ENCODE data around the gene ADAT3. TPM values are rescaled to one million over a fixed set of nuclear protein-coding genes. Genes with fewer than 3 reads are reported as not detected.

The ADAT3 gene
- total RNA-seq, 1 donor from 2014 or later, result 5.7 TPM

DNA sequence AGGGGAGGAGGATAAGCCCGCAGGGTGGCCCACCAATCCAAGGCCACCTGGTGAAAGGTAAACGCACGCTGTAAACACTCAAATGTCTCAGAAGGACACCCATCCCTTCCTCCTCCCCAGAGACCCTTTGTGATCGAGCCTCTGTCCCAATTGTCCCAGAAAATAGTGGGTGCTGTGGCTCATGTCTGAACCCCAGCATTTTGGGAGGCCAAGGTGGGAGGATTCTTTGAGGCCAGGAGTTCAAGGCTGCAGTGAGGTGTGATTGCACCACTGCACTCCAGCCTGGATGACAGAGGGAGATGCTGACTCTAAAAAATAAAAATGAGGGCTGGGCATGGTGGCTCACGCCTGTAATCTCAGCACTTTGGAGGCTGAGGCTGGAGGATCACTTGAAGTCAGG lies 16.8 kb upstream of the ADAT3 start:
- Histone ChIP-seq H3K9ac (ENCODE audit: low read length) (no peak overlapping the region), H4K20me1 (ENCODE audit: insufficient read depth, low read length) (peaks cover 16% of the 10 kb centered on the region), H2AFZ (ENCODE audit: low read depth, low read length) (no peak overlapping the region), H3K4me2 (ENCODE audit: low read length) (no peak overlapping the region), H3K4me3 (ENCODE audit: insufficient read depth, low read depth, low read length) (no peak overlapping the region), H3K27me3 (ENCODE audit: insufficient read depth, low read length) (no peaks in the 10 kb centered on the region), H3K4me1 (ENCODE audit: insufficient read depth, low read length) (peaks cover 14% of the 10 kb centered on the region), H3K36me3 (ENCODE audit: insufficient read depth, low read length) (no peaks in the 10 kb centered on the region), H3K79me2 (ENCODE audit: insufficient read depth, low read length) (peaks cover 18% of the 10 kb centered on the region), H3K27ac (ENCODE audit: low read depth, low read length) (no peak overlapping the region), H3K9me3 (ENCODE audit: insufficient read depth, low read depth, low read length) (no peaks in the 10 kb centered on the region)
- no peak for TF ChIP-seq EZH2 (IDR thresholded peaks at IDR 0.05; ENCODE audit: insufficient read depth, low read length)
- TF ChIP-seq, protein P1, sequence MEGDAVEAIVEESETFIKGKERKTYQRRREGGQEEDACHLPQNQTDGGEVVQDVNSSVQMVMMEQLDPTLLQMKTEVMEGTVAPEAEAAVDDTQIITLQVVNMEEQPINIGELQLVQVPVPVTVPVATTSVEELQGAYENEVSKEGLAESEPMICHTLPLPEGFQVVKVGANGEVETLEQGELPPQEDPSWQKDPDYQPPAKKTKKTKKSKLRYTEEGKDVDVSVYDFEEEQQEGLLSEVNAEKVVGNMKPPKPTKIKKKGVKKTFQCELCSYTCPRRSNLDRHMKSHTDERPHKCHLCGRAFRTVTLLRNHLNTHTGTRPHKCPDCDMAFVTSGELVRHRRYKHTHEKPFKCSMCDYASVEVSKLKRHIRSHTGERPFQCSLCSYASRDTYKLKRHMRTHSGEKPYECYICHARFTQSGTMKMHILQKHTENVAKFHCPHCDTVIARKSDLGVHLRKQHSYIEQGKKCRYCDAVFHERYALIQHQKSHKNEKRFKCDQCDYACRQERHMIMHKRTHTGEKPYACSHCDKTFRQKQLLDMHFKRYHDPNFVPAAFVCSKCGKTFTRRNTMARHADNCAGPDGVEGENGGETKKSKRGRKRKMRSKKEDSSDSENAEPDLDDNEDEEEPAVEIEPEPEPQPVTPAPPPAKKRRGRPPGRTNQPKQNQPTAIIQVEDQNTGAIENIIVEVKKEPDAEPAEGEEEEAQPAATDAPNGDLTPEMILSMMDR (IDR thresholded peaks at IDR 0.05; ENCODE audit: insufficient read depth, low read depth, low read length), result no peak
- H3K9me3 Mint-ChIP-seq (ENCODE audit: unreplicated experiment), result no peaks in the 10 kb centered on the region
- peaks cover 9% of the 10 kb centered on the region for H3K4me1 Mint-ChIP-seq (ENCODE audit: low read depth, unreplicated experiment)
- FAIRE-seq (no peak), DNase-seq (ENCODE audit: low read depth) (no peak)
- no peak overlapping the region for H3K27ac Mint-ChIP-seq (ENCODE audit: unreplicated experiment)
- no peaks in the 10 kb centered on the region for H3K27me3 Mint-ChIP-seq (ENCODE audit: low read depth, unreplicated experiment)
- H3K4me3 Mint-ChIP-seq (ENCODE audit: unreplicated experiment), result no peak overlapping the region
- H3K36me3 Mint-ChIP-seq (ENCODE audit: low read depth, unreplicated experiment), result no peaks in the 10 kb centered on the region

DNA sequence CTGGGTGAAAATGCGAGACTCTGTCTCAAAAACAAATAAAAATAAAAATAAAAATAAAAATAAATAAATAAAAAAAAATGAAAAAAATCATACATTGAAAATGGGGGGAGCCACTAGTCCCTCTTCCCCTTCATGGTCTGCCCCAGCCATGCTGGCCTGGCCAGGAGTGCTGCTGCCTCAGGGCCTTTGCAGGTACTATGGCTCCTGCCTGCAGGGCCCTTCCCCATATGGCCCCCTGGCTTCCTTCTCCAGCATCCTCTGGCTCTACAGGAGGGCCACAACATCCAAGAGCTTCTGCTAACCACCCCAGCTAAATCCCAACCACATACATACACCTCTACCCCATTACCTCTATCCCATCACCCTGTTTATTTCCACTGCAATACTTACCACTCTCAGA lies 15.3 kb upstream of the ADAT3 start:
- Mint-ChIP-seq H3K27ac (ENCODE audit: unreplicated experiment) (no peak overlapping the region), H3K9me3 (ENCODE audit: unreplicated experiment) (no peaks in the 10 kb centered on the region), H3K4me3 (ENCODE audit: unreplicated experiment) (no peak overlapping the region), H3K4me1 (ENCODE audit: low read depth, unreplicated experiment) (no peaks in the 10 kb centered on the region), H3K27me3 (ENCODE audit: low read depth, unreplicated experiment) (no peaks in the 10 kb centered on the region), H3K36me3 (ENCODE audit: low read depth, unreplicated experiment) (no peaks in the 10 kb centered on the region)
- Histone ChIP-seq H3K9ac (ENCODE audit: low read length) (no peak overlapping the region), H4K20me1 (ENCODE audit: insufficient read depth, low read length) (peaks cover 1% of the 10 kb centered on the region), H3K27me3 (ENCODE audit: insufficient read depth, low read length) (no peaks in the 10 kb centered on the region), H3K79me2 (ENCODE audit: insufficient read depth, low read length) (peaks cover 3% of the 10 kb centered on the region), H3K4me3 (ENCODE audit: insufficient read depth, low read depth, low read length) (no peak overlapping the region), H3K4me1 (ENCODE audit: insufficient read depth, low read length) (peaks cover 4% of the 10 kb centered on the region), H3K4me2 (ENCODE audit: low read length) (no peak overlapping the region), H3K9me3 (ENCODE audit: insufficient read depth, low read depth, low read length) (no peaks in the 10 kb centered on the region), H3K27ac (ENCODE audit: low read depth, low read length) (no peak overlapping the region), H3K36me3 (ENCODE audit: insufficient read depth, low read length) (no peaks in the 10 kb centered on the region), H2AFZ (ENCODE audit: low read depth, low read length) (no peak overlapping the region)
- no peak for DNase-seq (ENCODE audit: low read depth)
- no peak for TF ChIP-seq EZH2 (IDR thresholded peaks at IDR 0.05; ENCODE audit: insufficient read depth, low read length)
- TF ChIP-seq, protein P1 (IDR thresholded peaks at IDR 0.05; ENCODE audit: insufficient read depth, low read depth, low read length), result no peak
- FAIRE-seq, result no peak

DNA sequence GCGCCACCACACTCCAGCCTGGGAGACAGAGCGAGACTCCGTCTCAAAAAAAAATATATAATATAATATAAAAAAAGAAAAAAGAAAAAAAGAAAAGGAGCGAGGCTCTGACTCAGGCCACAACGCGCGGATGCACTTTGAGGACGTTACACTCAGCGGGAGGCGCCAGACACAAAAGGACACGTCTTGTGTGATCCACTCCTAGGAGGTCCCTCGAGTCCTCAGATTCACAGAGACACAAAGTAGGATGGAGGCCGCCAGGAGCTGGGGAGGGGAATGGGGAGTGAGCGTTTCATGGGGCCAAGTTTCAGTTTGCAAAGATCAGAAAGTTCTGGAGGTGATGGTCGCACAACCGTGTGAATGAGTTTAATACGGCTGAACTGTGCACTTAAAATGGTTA lies 11.4 kb upstream of the ADAT3 start:
- no peak overlapping the region for H3K4me3 Mint-ChIP-seq (ENCODE audit: unreplicated experiment)

More for the DNA sequence above, 11.4 kb upstream of the ADAT3 start:
- DNase-seq (ENCODE audit: low read depth) (no peak), FAIRE-seq (no peak)
- Histone ChIP-seq H3K4me3 (ENCODE audit: insufficient read depth, low read depth, low read length) (no peak overlapping the region), H3K27me3 (ENCODE audit: insufficient read depth, low read length) (no peaks in the 10 kb centered on the region), H3K79me2 (ENCODE audit: insufficient read depth, low read length) (no peaks in the 10 kb centered on the region), H3K4me2 (ENCODE audit: low read length) (no peak overlapping the region), H3K9ac (ENCODE audit: low read length) (no peak overlapping the region), H3K36me3 (ENCODE audit: insufficient read depth, low read length) (no peaks in the 10 kb centered on the region), H4K20me1 (ENCODE audit: insufficient read depth, low read length) (no peaks in the 10 kb centered on the region), H2AFZ (ENCODE audit: low read depth, low read length) (no peak overlapping the region), H3K9me3 (ENCODE audit: insufficient read depth, low read depth, low read length) (no peaks in the 10 kb centered on the region), H3K4me1 (ENCODE audit: insufficient read depth, low read length) (peaks cover 8% of the 10 kb centered on the region), H3K27ac (ENCODE audit: low read depth, low read length) (no peak overlapping the region)
- peaks cover 2% of the 10 kb centered on the region for H3K4me1 Mint-ChIP-seq (ENCODE audit: low read depth, unreplicated experiment)
- no peak for TF ChIP-seq EZH2 (IDR thresholded peaks at IDR 0.05; ENCODE audit: insufficient read depth, low read length)
- TF ChIP-seq, protein P1 (IDR thresholded peaks at IDR 0.05; ENCODE audit: insufficient read depth, low read depth, low read length), result no peak
- H3K36me3 Mint-ChIP-seq (ENCODE audit: low read depth, unreplicated experiment), result no peaks in the 10 kb centered on the region
- no peak overlapping the region for H3K27ac Mint-ChIP-seq (ENCODE audit: unreplicated experiment)
- H3K9me3 Mint-ChIP-seq (ENCODE audit: unreplicated experiment), result no peaks in the 10 kb centered on the region
- no peaks in the 10 kb centered on the region for H3K27me3 Mint-ChIP-seq (ENCODE audit: low read depth, unreplicated experiment)
